SK-N-SH (cell line): ENCODE measurements around the gene GSTA1.
"Not testable (repeated sequence)": the region's sequence is repeated elsewhere in the genome, so short reads cannot be mapped to it uniquely, and the experiment has no call there.

Experiments used
- RCOR1 ChIP-seq: fragments of 150-350 bp; IDR thresholded peaks from 2 replicates; pipeline ENCODE4 v1.6.1; 2017; ENCODE audit warnings: antibody characterized with exemption, low read length
- TAF1 ChIP-seq: IDR thresholded peaks from 2 replicates; pipeline ENCODE4 v1.6.1; 2012; ENCODE audit warnings: low read depth, mild to moderate bottlenecking, low read length, moderate library complexity, borderline replicate concordance
- TCF12 ChIP-seq: IDR thresholded peaks from 2 replicates; pipeline ENCODE4 v1.4.0; 2012
- TF ChIP-seq, protein P1 (sequence below): fragments of 200-600 bp; sonication (generic); IDR thresholded peaks from 2 replicates; pipeline ENCODE4 v1.6.1; 2017; ENCODE audit warnings: antibody characterized with exemption, mild to moderate bottlenecking, moderate library complexity
- TF ChIP-seq, protein P2 (sequence below): IDR thresholded peaks from 2 replicates; pipeline ENCODE4; 2012

DNA sequence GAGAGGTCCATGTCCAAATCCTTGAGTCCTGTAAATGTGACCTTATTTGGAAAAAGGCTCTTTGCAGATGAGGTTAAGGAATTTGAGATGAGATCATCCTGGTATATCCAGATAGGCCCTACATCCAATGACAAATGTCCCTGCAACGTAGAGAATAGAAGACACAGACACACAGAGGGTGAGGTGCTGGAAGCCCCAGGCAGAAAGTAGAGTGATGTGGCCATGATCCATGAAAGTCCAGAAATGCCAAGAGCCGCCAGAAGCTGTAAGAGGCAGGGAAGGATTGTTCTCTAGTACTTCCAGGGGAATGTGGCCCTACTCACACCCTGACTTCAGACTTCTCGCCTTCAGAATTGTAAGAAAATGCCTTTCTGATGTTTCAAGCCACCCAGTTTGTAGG is 56.3 kb downstream of the GSTA1 start:
- TF ChIP-seq TAF1, RCOR1, TCF12: not testable (repeated sequence)
- TF ChIP-seq, protein P1, sequence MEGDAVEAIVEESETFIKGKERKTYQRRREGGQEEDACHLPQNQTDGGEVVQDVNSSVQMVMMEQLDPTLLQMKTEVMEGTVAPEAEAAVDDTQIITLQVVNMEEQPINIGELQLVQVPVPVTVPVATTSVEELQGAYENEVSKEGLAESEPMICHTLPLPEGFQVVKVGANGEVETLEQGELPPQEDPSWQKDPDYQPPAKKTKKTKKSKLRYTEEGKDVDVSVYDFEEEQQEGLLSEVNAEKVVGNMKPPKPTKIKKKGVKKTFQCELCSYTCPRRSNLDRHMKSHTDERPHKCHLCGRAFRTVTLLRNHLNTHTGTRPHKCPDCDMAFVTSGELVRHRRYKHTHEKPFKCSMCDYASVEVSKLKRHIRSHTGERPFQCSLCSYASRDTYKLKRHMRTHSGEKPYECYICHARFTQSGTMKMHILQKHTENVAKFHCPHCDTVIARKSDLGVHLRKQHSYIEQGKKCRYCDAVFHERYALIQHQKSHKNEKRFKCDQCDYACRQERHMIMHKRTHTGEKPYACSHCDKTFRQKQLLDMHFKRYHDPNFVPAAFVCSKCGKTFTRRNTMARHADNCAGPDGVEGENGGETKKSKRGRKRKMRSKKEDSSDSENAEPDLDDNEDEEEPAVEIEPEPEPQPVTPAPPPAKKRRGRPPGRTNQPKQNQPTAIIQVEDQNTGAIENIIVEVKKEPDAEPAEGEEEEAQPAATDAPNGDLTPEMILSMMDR = not testable (repeated sequence)
- TF ChIP-seq, protein P2, sequence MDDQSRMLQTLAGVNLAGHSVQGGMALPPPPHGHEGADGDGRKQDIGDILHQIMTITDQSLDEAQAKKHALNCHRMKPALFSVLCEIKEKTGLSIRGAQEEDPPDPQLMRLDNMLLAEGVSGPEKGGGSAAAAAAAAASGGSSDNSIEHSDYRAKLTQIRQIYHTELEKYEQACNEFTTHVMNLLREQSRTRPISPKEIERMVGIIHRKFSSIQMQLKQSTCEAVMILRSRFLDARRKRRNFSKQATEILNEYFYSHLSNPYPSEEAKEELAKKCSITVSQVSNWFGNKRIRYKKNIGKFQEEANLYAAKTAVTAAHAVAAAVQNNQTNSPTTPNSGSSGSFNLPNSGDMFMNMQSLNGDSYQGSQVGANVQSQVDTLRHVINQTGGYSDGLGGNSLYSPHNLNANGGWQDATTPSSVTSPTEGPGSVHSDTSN = not testable (repeated sequence)
